A549 (cell line): Measurements from ENCODE around the gene LRRC1. TPM values are rescaled to one million over a fixed set of nuclear protein-coding genes. Genes with fewer than 3 reads are reported as not detected.

ENCODE experiments used
- ATAC-seq, 2 experiments: fragments of 200-7000 bp in 1 of 2; fragments of >200 bp in 1 of 2; cut with Nextera tagmentation in 1 of 2; cut with Tn5 transposase in 1 of 2; 3 replicates each; pipeline versions ENCODE4 v1.8.0 to v1.9.1; 2018 to 2020; ENCODE audit warnings: mild to moderate bottlenecking in 1 of 2, moderate library complexity in 1 of 2
- CTCF ChIA-PET: fragments of 300-600 bp; sonication (Branson Sonifier 250); formaldehyde crosslinking; extraction: SDS; loops from one replicate; lab custom pipeline; 2021; ENCODE audit warnings: antibody characterized with exemption, inconsistent platforms; lab: Yijun Ruan, JAX
- POLR2A ChIA-PET: fragments of 350-600 bp; formaldehyde crosslinking; extraction: SDS; loops from one replicate; lab custom pipeline; 2021; ENCODE audit warnings: antibody characterized with exemption, inconsistent platforms; lab: Yijun Ruan, JAX
- DNase-seq, 2 experiments: peaks; one replicate each; pipeline versions ENCODE4 v3.0.0 to v3.0.0-alpha.2; 2011 to 2016; ENCODE audit warnings: low read depth in 1 of 2, low spot score in 1 of 2
- FAIRE-seq: peaks from 2 replicates; lab custom pipeline; 2011; peaks lifted over from hg19 to GRCh38; lab: Jason Lieb, UNC
- H3K27ac ChIP-seq, 2 experiments: fragments of >200 bp; sonication (Bioruptor Twin); formaldehyde crosslinking; 3 replicates each; pipeline ENCODE4 v1.5.1; 2016 to 2017
- H3K4me1 ChIP-seq: fragments of >200 bp; sonication (Bioruptor Twin); formaldehyde crosslinking; 3 replicates; pipeline ENCODE4 v1.6.1; 2016
- H3K4me2 ChIP-seq: fragments of >200 bp; sonication (Bioruptor Twin); formaldehyde crosslinking; 3 replicates; pipeline ENCODE4 v1.6.1; 2016
- H3K4me3 ChIP-seq: fragments of >200 bp; sonication (Bioruptor Twin); formaldehyde crosslinking; 3 replicates; pipeline ENCODE4 v1.5.1; 2016
- H3K9me3 ChIP-seq: fragments of >200 bp; sonication (Bioruptor Twin); formaldehyde crosslinking; 3 replicates; pipeline ENCODE4 v1.6.1; 2016
- CBX2 ChIP-seq: fragments of 200-600 bp; sonication (generic); IDR thresholded peaks from 2 replicates; pipeline ENCODE4 v1.6.1; 2016; ENCODE audit warnings: low read depth, mild to moderate bottlenecking, borderline replicate concordance
- CHD2 ChIP-seq: fragments of 150-350 bp; IDR thresholded peaks from 2 replicates; pipeline ENCODE4 v1.6.1; 2014; ENCODE audit warnings: low read length; ENCODE audit not compliant: partially characterized antibody
- CHD4 ChIP-seq: fragments of 200-600 bp; sonication (generic); IDR thresholded peaks from 2 replicates; pipeline ENCODE4 v1.6.1; 2016; ENCODE audit warnings: antibody characterized with exemption, mild to moderate bottlenecking, borderline replicate concordance
- CTCF ChIP-seq: fragments of >200 bp; sonication (Bioruptor Twin); formaldehyde crosslinking; IDR thresholded peaks from 3 replicates; pipeline ENCODE4 v1.5.1; 2016
- E2F6 ChIP-seq: IDR thresholded peaks from 2 replicates; pipeline ENCODE4 v1.6.1; 2012; ENCODE audit warnings: low read depth, borderline replicate concordance
- EHMT2 ChIP-seq: fragments of 200-600 bp; sonication (generic); IDR thresholded peaks from 2 replicates; pipeline ENCODE4 v1.6.1; 2016; ENCODE audit warnings: antibody characterized with exemption, low read depth, mild to moderate bottlenecking, moderate library complexity
- EP300 ChIP-seq, 2 experiments: fragments of >200 bp; sonication (Bioruptor Twin); formaldehyde crosslinking; IDR thresholded peaks; 2 replicates in 1 of 2; 3 replicates in 1 of 2; pipeline ENCODE4 v1.6.1; 2016 to 2017
- FOSB ChIP-seq: fragments of 250-450 bp; sonication (Bioruptor Pico); IDR thresholded peaks from 2 replicates; pipeline ENCODE4 v1.5.0; 2020; ENCODE audit warnings: mild to moderate bottlenecking, moderate library complexity
- FOSL2 ChIP-seq, 2 experiments: fragments of 450-650 bp in 1 of 2; fragments of >200 bp in 1 of 2; sonication (Bioruptor Twin) in 1 of 2; formaldehyde crosslinking; IDR thresholded peaks; 2 replicates each; pipeline versions ENCODE4 v1.5.0 to v1.6.1; 2016 to 2020; ENCODE audit warnings: mild to moderate bottlenecking in 1 of 2, moderate library complexity in 1 of 2
- GATA3 ChIP-seq: IDR thresholded peaks from 2 replicates; pipeline ENCODE4 v1.6.1; 2012; ENCODE audit warnings: borderline replicate concordance
- HDAC2 ChIP-seq: fragments of 200-600 bp; sonication (generic); IDR thresholded peaks from 2 replicates; pipeline ENCODE4 v1.6.1; 2016
- HOXA7 ChIP-seq: fragments of 250-450 bp; sonication (Bioruptor Pico); IDR thresholded peaks from 2 replicates; pipeline ENCODE4 v1.5.0; 2020; ENCODE audit warnings: mild to moderate bottlenecking, moderate library complexity
- HOXB13 ChIP-seq: fragments of 250-450 bp; sonication (Bioruptor Pico); IDR thresholded peaks from 2 replicates; pipeline ENCODE4 v1.5.0; 2020; ENCODE audit warnings: low read depth, mild to moderate bottlenecking, moderate library complexity
- MAFK ChIP-seq: fragments of 450-650 bp; IDR thresholded peaks from 2 replicates; pipeline ENCODE4 v1.6.1; 2014; ENCODE audit not compliant: partially characterized antibody
- MAZ ChIP-seq: fragments of 150-350 bp; IDR thresholded peaks from 2 replicates; pipeline ENCODE4 v1.6.1; 2014; ENCODE audit warnings: antibody characterized with exemption, low read depth, low read length, borderline replicate concordance
- MYC ChIP-seq: IDR thresholded peaks from 2 replicates; pipeline ENCODE4 v1.6.1; 2012; ENCODE audit warnings: mild to moderate bottlenecking, inconsistent platforms, low read length, improper control_type of control experiment, borderline replicate concordance
- POLR2AphosphoS2 ChIP-seq: conservative IDR thresholded peaks from 2 replicates; pipeline ENCODE4 v1.6.1; 2012; ENCODE audit warnings: low read length, improper control_type of control experiment, inconsistent platforms
- RAD21 ChIP-seq, 2 experiments: fragments of >200 bp in 1 of 2; sonication (Bioruptor Twin) in 1 of 2; formaldehyde crosslinking in 1 of 2; IDR thresholded peaks in 1 of 2; conservative IDR thresholded peaks in 1 of 2; 2 replicates in 1 of 2; 3 replicates in 1 of 2; pipeline ENCODE4 v1.6.1; 2012 to 2018; ENCODE audit warnings: inconsistent platforms in 1 of 2
- RARB ChIP-seq: fragments of 250-450 bp; sonication (Bioruptor Pico); IDR thresholded peaks from 2 replicates; pipeline ENCODE4 v1.8.0; 2021; ENCODE audit warnings: mild to moderate bottlenecking, moderate library complexity
- RCOR1 ChIP-seq: fragments of 150-350 bp; IDR thresholded peaks from 2 replicates; pipeline ENCODE4 v1.6.1; 2014; ENCODE audit warnings: antibody characterized with exemption, low read length, low read depth
- REST ChIP-seq: fragments of 200-600 bp; sonication (generic); IDR thresholded peaks from 2 replicates; pipeline ENCODE4 v1.6.1; 2016; ENCODE audit warnings: antibody characterized with exemption, mild to moderate bottlenecking, moderate library complexity
- RNF2 ChIP-seq: fragments of 200-600 bp; sonication (generic); IDR thresholded peaks from 2 replicates; pipeline ENCODE4 v1.6.1; 2016; ENCODE audit warnings: low read depth, mild to moderate bottlenecking, antibody characterized with exemption, moderate library complexity, borderline replicate concordance
- TFCP2L1 ChIP-seq: fragments of 250-450 bp; sonication (Bioruptor Pico); IDR thresholded peaks from 2 replicates; pipeline ENCODE4 v1.5.0; 2021; ENCODE audit warnings: mild to moderate bottlenecking
- USF2 ChIP-seq: fragments of 450-650 bp; IDR thresholded peaks from 2 replicates; pipeline ENCODE4 v1.6.1; 2014; ENCODE audit warnings: antibody characterized with exemption
- ZFP36 ChIP-seq: fragments of 450-650 bp; IDR thresholded peaks from 2 replicates; pipeline ENCODE4 v1.6.1; 2014; ENCODE audit warnings: borderline replicate concordance; ENCODE audit not compliant: partially characterized antibody
- ZNF302 ChIP-seq: fragments of 250-450 bp; sonication (Bioruptor Pico); IDR thresholded peaks from 2 replicates; pipeline ENCODE4 v1.9.0; 2021; ENCODE audit warnings: inconsistent platforms, mild to moderate bottlenecking, moderate library complexity
- ZSCAN20 ChIP-seq: fragments of 250-450 bp; sonication (Bioruptor Pico); IDR thresholded peaks from 2 replicates; pipeline ENCODE4 v1.8.0; 2022; ENCODE audit warnings: mild to moderate bottlenecking, moderate library complexity
- WGBS: methylation state at CpG from one replicate; pipeline ENCODE4 v1.1.6; 2017; ENCODE audit errors: missing lambda C conversion rate; 5-methylcytosine and 5-hydroxymethylcytosine counted together
- polyA plus RNA-seq, 4 experiments: library from polyadenylated mRNA; depleted of rRNA in 3 of 4; stranded (reverse); fragments of >200 nt; fragmentation: RNase III in 1 of 4; extraction: RNeasy Plus Mini Kit Qiagen cat#74134 plus additional on column Dnase treatment in 1 of 4; gene quantifications; 2 replicates in 3 of 4; 3 replicates in 1 of 4; pipeline ENCODE4 v1.2.3, GENCODE V29; 2011 to 2017

The LRRC1 gene
- polyA plus RNA-seq, 2 of the 4 experiments (the other 2 are of a cell fraction), result 5.2 to 8.0 TPM

- TF ChIP-seq GATA3, result no peak
- no peak for TF ChIP-seq EHMT2
- 95% methylated on average over 4 of the region's 4 CpGs for WGBS
Measured at GRCh38 chr6:53873922-53874321, 79.1 kb downstream of the LRRC1 start.

GRCh38 chr6:53874964-53875363, 80.2 kb downstream of the LRRC1 start:
- no peak for DNase-seq
- 92% methylated on average over 2 of the region's 2 CpGs for WGBS
- no peak for TF ChIP-seq RAD21 (conservative IDR thresholded peaks at IDR 0.05 in 1 of 2, IDR thresholded peaks at IDR 0.05 in 1 of 2)
- no peak for TF ChIP-seq CTCF
- no peak for TF ChIP-seq MYC
- no peak for TF ChIP-seq CHD4
- no peak for TF ChIP-seq HDAC2
- no peak for TF ChIP-seq FOSB (CRISPR knock-in tag)
- no peak for TF ChIP-seq EP300 (IDR thresholded peaks at IDR 0.05)
- TF ChIP-seq TFCP2L1 (CRISPR knock-in tag), result no peak
- TF ChIP-seq RCOR1, result no peak
- no peak for TF ChIP-seq HOXA7
- TF ChIP-seq ZFP36, result no peak
- TF ChIP-seq HOXB13 (CRISPR knock-in tag), result no peak
- TF ChIP-seq E2F6, result no peak
- no peak for TF ChIP-seq EHMT2
- TF ChIP-seq RNF2, result no peak
- no peak overlapping the region for H3K27ac ChIP-seq
- no peaks in the 10 kb centered on the region for H3K4me1 ChIP-seq
- CTCF ChIA-PET, result no interaction called here
- H3K9me3 ChIP-seq, result no peaks in the 10 kb centered on the region
- no peak for FAIRE-seq
- no peak for ATAC-seq
- POLR2A ChIA-PET, result no interaction called here
- no peak overlapping the region for H3K4me3 ChIP-seq
- no peak overlapping the region for H3K4me2 ChIP-seq

More at GRCh38 chr6:53873922-53874321, 79.1 kb downstream of the LRRC1 start:
- Histone ChIP-seq H3K27ac (no peak overlapping the region), H3K4me2 (no peak overlapping the region), H3K4me3 (no peak overlapping the region), H3K4me1 (no peaks in the 10 kb centered on the region), H3K9me3 (no peaks in the 10 kb centered on the region)
- POLR2A ChIA-PET, result no interaction called here
- FAIRE-seq (no peak), ATAC-seq (no peak), DNase-seq (no peak)
- CTCF ChIA-PET, result no interaction called here

- no peak overlapping the region for H3K4me3 ChIP-seq
- DNase-seq, result no peak
- no peak overlapping the region for H3K27ac ChIP-seq
- FAIRE-seq, result no peak
- POLR2A ChIA-PET, result no interaction called here
- no peak for ATAC-seq
- H3K4me1 ChIP-seq, result no peaks in the 10 kb centered on the region
- no peak overlapping the region for H3K4me2 ChIP-seq
- 98% methylated on average over 2 of the region's 2 CpGs for WGBS
- CTCF ChIA-PET, result no interaction called here
- H3K9me3 ChIP-seq, result no peaks in the 10 kb centered on the region
- no peak for TF ChIP-seq FOSB (CRISPR knock-in tag)
- no peak for TF ChIP-seq RARB (CRISPR knock-in tag)
- TF ChIP-seq REST, result no peak
- TF ChIP-seq ZNF302 (CRISPR knock-in tag), result no peak
- TF ChIP-seq ZSCAN20 (CRISPR knock-in tag), result no peak
- no peak for TF ChIP-seq POLR2AphosphoS2
- no peak for TF ChIP-seq USF2
- TF ChIP-seq MAFK, result no peak
- TF ChIP-seq CHD2, result no peak
- TF ChIP-seq E2F6, result no peak
- no peak for TF ChIP-seq MAZ
- TF ChIP-seq FOSL2 (IDR thresholded peaks at IDR 0.05), result no peak
- no peak for TF ChIP-seq FOSL2 (CRISPR knock-in tag; IDR thresholded peaks at IDR 0.05)
- TF ChIP-seq CBX2, result no peak
- TF ChIP-seq HOXB13 (CRISPR knock-in tag), result no peak
Measured at GRCh38 chr6:53877151-53877550, 82.3 kb downstream of the LRRC1 start.
